GM10847 (cell line): Measurements from ENCODE around the gene ANAPC7.

ENCODE experiments used
- POLR2A ChIP-seq: IDR thresholded peaks from 2 replicates; pipeline ENCODE4 v1.6.1; 2011; ENCODE audit not compliant: insufficient read length; ENCODE audit errors: extremely low read depth

The ANAPC7 gene

DNA sequence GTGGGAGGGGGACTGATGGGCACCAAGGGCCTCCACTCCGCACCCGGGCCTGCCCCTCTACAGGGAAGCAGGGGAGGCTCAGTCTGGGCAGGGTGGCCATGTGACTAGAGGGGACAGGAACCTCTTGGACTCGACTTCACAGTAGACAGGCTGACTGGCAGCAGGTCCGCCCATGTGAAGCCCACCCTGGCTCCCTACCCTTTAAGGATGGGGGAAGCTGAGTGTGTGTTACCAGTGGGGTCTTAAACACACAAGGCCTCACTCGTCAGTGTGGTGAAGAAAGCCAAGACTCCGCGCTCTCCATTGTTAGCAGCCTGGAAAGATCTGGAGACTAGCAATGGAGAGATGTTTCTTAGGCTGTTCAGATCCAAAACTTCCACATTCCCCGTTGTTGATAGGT, 52.4 kb downstream of the ANAPC7 start:
- no peak for TF ChIP-seq POLR2A

DNA sequence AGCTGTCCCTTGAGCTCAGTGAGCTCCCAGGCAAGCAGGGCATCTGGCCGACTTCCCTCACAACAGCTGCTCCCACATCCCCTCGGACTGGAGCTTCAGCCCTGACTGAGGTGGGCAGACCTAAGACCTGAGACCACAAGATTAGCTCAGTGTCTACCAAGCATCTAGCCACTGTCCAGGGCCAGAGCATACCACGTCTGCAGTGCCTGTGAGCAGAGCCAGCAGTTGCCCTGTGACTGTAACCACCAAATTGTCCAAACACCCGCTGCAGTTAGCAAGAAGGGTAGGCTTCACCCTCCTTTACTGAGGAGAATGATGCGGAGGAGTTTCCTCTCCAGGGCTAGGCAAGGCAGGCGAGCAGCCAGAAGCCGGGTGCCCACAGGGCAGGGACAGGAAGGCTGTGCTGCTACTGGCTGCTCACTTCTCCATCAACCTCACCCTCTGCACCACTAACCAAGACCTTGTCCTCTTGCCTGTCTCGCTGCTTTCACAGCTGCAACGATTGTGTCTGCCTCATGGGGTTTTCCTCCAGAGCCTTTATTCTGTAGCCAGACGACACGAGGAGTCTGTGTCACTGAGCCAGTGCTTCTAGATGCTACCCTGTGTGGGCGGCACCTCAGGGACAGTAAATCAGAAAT, 53.9 kb downstream of the ANAPC7 start:
- TF ChIP-seq POLR2A, result no peak

DNA sequence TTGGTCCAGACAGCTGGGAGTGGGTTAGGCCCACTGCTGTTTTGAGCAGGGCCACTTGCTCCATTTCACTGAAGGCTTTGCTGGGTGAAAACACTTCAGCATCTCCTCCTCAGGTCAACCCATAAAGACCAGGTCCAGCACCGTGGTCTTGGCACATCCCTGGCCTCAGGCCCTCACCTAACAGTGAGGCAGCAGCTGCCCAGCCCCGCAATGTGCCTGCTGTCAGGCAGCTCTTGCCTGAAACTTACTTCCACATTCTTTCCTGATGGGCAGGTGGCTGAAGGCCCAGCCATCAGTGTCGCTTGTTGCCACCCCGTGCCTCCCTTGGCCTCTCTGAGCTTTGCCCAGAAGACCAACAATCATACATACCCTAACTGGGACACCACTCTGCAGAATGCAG, 54.4 kb downstream of the ANAPC7 start:
- no peak for TF ChIP-seq POLR2A

DNA sequence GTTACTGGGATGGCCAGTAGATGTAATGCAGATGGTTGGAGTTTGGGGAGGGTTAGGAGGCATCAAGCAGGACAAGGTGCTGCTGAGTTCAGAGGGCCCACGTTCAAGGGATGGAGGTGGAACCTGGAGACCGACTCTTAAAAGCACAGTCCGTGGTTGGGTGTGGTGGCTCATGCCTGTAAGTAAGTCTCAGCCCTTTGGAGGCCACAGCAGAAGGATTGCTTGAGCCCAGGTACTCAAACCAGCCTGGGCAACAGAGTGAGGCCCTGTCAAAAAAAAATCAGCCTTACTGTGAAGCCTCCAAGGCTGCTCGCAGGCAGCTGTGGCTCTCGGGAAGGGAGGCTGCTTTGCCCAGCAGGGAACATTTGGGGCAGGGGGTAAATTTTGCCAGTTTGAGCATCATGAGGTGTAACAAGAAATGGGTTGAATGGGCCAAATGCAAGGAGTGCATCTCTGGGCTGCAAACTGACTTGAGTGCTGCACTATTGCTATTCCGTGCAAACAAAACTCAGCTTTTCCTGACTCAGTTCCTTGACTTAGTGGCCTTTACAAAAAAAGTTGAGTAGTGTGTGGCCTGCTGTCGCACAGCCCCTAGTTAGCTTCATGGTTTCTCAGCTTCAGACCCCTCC, 55.0 kb downstream of the ANAPC7 start:
- TF ChIP-seq POLR2A, result no peak

- TF ChIP-seq POLR2A, result no peak
Observed at GRCh38 chr12:110347767-110348166, 55.7 kb downstream of the ANAPC7 start.

GRCh38 chr12:110345963-110346362, 57.5 kb downstream of the ANAPC7 start:
- no peak for TF ChIP-seq POLR2A

GRCh38 chr12:110345176-110345661, 58.3 kb downstream of the ANAPC7 start:
- TF ChIP-seq POLR2A, result no peak

DNA sequence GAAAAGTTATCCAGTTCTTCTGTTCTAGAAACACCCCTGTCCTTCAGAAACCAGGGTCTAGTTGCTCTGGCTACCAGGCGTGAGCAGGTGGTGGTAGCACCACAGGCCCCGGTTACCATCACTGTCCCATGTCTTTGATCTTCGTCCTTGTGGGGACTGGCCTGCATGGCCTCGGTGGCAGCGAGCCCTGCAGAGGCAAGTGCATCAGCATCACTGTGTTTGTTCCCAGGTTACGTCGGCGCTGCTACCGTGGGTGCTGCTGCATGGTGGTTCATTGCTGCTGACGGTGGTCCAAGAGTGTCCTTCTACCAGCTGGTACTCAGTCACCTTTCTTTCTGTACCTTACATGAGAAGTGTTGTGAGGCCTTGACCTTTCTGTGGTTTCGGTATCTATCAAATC, 58.9 kb downstream of the ANAPC7 start:
- no peak for TF ChIP-seq POLR2A

DNA sequence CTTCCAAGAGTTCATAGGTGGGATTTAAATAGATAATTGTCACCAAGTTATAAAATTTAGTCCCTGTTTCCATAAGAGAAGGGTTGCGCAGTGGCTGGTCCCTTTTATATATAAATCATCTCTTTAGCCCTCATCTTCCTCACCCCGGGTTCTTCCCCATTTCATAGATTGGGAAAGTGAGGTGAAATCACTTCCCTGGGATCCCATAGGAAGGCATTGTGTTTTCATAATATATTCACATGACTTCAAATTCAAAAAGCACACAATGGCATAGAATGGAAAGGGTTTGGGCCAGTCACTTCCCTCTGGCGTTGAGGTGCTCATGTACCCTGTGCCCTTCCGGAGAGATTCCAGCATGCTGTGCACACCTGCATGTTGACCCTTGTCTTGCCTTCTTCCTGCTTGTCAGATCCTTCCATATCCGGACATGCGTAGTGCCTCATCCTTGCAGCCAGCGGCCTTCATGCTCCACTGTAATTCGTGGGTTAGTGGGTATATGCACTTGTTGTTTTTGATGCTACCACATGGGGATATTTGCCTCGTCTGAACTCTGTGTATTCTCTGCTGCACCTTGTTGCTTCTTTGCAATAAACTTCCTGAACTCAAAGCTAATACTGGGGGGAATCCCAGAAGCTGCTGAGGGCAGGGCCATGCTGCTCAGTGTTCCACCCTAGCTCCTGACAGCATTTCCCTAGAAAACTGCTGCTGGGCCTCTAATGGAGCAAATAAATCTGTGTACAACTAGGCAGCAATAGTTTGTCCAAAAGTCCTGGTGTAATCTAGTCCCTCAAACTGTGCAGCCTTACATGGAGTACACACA, 59.6 kb downstream of the ANAPC7 start:
- TF ChIP-seq POLR2A, result no peak

GRCh38 chr12:110343114-110343513, 60.4 kb downstream of the ANAPC7 start:
- no peak for TF ChIP-seq POLR2A

GRCh38 chr12:110342157-110342556, 61.4 kb downstream of the ANAPC7 start:
- TF ChIP-seq POLR2A, result no peak

DNA sequence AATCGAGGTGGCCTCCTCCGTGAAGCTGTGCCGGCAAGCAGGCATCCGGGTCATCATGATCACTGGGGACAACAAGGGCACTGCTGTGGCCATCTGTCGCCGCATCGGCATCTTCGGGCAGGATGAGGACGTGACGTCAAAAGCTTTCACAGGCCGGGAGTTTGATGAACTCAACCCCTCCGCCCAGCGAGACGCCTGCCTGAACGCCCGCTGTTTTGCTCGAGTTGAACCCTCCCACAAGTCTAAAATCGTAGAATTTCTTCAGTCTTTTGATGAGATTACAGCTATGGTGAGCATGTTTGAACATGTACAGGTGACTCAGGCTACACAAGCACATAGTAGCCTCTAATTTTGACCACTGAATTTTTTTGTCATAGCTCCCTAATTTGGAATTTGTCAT, 62.8 kb downstream of the ANAPC7 start:
- no peak for TF ChIP-seq POLR2A

DNA sequence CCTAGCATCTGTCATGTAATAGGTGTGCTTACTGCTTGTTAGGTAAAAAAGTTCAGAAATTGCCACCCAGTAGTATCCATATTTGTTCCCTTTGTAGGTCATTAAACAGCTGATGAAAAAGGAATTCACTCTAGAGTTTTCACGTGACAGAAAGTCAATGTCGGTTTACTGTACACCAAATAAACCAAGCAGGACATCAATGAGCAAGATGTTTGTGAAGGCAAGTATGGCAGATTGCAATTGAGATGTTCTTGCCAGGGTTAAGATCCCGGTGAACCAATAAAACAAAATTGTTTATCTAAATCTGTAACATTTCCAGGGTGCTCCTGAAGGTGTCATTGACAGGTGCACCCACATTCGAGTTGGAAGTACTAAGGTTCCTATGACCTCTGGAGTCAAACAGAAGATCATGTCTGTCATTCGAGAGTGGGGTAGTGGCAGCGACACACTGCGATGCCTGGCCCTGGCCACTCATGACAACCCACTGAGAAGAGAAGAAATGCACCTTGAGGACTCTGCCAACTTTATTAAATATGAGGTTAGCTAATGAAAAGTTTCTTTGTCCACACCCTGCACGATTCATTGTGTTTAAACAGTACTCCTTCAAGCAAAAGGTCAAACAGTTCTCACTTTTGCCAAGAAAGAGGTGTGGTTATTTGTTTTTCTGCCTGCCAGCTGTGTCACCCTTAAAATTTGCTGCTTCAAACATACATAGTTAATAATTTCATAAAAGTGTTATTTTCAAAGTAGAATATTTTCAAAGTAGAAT, 64.1 kb downstream of the ANAPC7 start:
- TF ChIP-seq POLR2A, result no peak

- TF ChIP-seq POLR2A, result no peak
Observed at GRCh38 chr12:110338754-110339153, 64.8 kb downstream of the ANAPC7 start.

DNA sequence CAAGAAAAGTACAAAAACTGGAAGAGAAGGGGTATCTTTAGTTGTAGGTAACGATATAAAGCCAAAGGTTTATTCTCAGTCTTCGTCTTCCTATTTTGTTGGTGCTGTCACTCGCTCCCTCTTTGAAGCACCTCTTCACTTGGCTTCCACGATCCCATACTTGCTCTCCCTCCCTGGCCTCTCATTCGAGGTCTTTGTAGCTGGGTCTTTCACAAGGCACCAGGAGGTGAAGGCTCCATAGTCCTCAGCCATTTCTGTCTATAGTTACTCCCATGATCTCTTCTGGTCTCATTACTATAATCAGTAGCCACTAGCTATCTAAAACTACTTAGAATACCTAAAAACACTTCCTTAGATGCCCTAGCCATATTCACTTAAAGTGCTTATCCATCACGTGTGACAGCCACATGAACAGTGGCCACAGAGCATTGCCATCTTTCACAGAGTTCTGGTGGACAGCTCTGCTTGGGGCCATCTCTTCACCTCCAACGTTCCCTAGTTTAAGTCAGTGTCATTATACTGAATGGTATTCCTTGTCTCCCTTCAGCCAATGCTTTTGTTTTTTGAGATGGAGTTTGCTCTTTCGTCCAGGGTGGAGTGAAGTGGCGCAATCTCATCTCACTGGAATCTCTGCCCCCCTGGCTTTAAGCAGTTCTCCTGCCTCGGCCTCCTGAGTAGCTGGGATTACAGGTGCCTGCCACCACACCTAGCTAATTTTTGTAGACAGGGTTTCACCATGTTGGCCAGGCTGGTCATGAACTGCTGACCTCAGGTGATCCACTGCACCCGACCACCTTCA, 65.4 kb downstream of the ANAPC7 start:
- no peak for TF ChIP-seq POLR2A

- TF ChIP-seq POLR2A, result no peak
Observed at GRCh38 chr12:110335481-110336045, 67.9 kb downstream of the ANAPC7 start.
